Measurements from ENCODE around the gene GRIK4.

Gene GRIK4

DNA sequence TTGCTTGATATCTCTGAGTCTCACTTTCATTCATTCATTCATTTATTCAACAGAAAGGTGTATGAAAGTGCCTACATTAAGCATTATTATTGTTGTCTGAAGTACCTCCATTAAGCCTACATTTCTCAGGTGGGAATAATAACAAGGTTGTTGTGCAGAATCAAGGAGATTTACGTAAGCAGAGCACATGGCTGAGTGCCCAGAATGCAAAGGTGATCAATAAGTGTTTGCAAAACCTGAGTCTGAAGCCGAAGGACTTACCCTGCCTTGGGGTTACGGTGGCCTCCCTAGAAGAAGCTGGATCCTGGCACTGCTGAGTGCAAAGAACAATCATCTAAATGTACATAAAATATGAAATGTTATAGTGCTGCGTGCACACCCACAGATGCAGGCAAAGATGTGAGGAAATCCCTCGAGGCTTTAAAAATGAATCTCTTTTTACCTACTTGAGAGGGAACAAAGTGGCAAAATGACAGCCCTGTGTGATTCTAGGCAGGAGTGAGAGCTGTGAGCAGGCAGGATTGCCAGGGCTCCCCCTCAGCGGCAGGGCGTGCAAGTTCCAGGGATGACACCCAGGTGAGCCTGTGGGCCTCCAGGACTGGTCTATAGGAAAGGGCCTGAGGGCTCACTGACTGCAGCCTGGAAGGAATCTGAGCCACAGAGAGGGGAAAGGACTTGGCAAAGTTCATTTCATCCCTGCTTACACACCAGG lies 379.2 kb downstream of the GRIK4 start:
- TF ChIP-seq, protein P1, sequence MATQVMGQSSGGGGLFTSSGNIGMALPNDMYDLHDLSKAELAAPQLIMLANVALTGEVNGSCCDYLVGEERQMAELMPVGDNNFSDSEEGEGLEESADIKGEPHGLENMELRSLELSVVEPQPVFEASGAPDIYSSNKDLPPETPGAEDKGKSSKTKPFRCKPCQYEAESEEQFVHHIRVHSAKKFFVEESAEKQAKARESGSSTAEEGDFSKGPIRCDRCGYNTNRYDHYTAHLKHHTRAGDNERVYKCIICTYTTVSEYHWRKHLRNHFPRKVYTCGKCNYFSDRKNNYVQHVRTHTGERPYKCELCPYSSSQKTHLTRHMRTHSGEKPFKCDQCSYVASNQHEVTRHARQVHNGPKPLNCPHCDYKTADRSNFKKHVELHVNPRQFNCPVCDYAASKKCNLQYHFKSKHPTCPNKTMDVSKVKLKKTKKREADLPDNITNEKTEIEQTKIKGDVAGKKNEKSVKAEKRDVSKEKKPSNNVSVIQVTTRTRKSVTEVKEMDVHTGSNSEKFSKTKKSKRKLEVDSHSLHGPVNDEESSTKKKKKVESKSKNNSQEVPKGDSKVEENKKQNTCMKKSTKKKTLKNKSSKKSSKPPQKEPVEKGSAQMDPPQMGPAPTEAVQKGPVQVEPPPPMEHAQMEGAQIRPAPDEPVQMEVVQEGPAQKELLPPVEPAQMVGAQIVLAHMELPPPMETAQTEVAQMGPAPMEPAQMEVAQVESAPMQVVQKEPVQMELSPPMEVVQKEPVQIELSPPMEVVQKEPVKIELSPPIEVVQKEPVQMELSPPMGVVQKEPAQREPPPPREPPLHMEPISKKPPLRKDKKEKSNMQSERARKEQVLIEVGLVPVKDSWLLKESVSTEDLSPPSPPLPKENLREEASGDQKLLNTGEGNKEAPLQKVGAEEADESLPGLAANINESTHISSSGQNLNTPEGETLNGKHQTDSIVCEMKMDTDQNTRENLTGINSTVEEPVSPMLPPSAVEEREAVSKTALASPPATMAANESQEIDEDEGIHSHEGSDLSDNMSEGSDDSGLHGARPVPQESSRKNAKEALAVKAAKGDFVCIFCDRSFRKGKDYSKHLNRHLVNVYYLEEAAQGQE (IDR thresholded peaks at IDR 0.05; ENCODE audit: insufficient replicate concordance, low read depth), result no peak
- no peak for TF ChIP-seq GABPA (IDR thresholded peaks at IDR 0.05; ENCODE audit: low read depth)
- Histone ChIP-seq H3K27ac (replicated peaks) (no peak overlapping the region), H3K27me3 (ENCODE audit: insufficient read depth, poor library complexity, severe bottlenecking) (peaks cover 2% of the 10 kb centered on the region), H3K4me3 (replicated peaks; ENCODE audit: insufficient read depth, low read length) (no peak overlapping the region)
- no peak for DNase-seq (ENCODE audit: low read depth in 1 of 2, low spot score in 1 of 2)

DNA sequence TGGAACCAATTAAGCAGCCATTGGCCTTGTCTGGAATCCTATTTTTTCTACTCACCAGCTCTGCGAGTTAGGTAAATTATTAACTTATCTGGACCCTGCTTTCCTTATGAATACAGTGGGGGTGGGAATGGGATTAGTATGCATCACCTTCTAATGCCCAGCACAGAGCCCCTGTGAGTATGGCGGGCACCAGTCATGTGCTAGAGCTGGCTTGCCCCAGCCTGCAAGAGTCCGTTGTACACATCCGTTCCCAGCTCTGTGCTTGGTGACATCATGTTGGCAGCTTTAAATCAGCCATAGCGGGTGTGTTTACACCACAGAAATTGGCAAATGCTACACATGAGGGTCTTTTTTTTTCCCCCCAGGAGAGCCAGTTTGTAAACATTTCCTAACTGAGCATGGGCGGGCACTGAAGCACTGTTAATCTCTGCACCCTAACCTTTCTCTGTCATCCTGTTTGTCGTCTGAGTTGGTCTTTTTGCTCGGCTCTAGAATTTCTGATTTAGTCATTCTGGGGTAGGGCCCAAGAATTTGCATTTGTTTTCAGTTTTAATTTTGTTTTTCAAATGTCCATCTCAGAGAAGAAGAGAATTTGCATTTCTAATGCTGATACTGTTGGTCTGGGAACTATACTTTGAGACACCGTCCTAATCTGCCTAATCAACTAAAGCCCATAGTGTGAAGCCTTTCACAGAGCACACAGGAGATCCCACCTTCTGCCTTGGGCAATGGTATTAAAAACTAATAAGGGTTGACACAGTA lies 382.1 kb downstream of the GRIK4 start:
- no peak overlapping the region for H3K27ac ChIP-seq (replicated peaks)
- no peak for DNase-seq (ENCODE audit: low read depth in 1 of 2, low spot score in 1 of 2)
- H3K4me3 ChIP-seq (replicated peaks; ENCODE audit: insufficient read depth, low read length), result no peak overlapping the region

GRCh38 chr11:120894202-120894985 lies 382.8 kb downstream of the GRIK4 start:
- Histone ChIP-seq H3K27me3 (ENCODE audit: insufficient read depth, poor library complexity, severe bottlenecking) (peaks cover 6% of the 10 kb centered on the region), H3K27ac (replicated peaks) (no peak overlapping the region), H3K4me3 (replicated peaks; ENCODE audit: insufficient read depth, low read length) (no peak overlapping the region)
- TF ChIP-seq, protein P1 (IDR thresholded peaks at IDR 0.05; ENCODE audit: insufficient replicate concordance, low read depth), result no peak
- TF ChIP-seq SPI1 (IDR thresholded peaks at IDR 0.05; ENCODE audit: borderline replicate concordance, low read depth) (no peak), POLR2AphosphoS5 (IDR thresholded peaks at IDR 0.05; ENCODE audit: low read depth) (no peak), GABPA (IDR thresholded peaks at IDR 0.05; ENCODE audit: low read depth) (no peak)
- TF ChIP-seq, protein P2, sequence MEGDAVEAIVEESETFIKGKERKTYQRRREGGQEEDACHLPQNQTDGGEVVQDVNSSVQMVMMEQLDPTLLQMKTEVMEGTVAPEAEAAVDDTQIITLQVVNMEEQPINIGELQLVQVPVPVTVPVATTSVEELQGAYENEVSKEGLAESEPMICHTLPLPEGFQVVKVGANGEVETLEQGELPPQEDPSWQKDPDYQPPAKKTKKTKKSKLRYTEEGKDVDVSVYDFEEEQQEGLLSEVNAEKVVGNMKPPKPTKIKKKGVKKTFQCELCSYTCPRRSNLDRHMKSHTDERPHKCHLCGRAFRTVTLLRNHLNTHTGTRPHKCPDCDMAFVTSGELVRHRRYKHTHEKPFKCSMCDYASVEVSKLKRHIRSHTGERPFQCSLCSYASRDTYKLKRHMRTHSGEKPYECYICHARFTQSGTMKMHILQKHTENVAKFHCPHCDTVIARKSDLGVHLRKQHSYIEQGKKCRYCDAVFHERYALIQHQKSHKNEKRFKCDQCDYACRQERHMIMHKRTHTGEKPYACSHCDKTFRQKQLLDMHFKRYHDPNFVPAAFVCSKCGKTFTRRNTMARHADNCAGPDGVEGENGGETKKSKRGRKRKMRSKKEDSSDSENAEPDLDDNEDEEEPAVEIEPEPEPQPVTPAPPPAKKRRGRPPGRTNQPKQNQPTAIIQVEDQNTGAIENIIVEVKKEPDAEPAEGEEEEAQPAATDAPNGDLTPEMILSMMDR (IDR thresholded peaks at IDR 0.05; ENCODE audit: insufficient read depth, low read length), result no peak
- no peak for DNase-seq (ENCODE audit: low read depth in 1 of 2, low spot score in 1 of 2)

More for the DNA sequence above, 382.1 kb downstream of the GRIK4 start:
- peaks cover 6% of the 10 kb centered on the region for H3K27me3 ChIP-seq (ENCODE audit: insufficient read depth, poor library complexity, severe bottlenecking)
- TF ChIP-seq GABPA (IDR thresholded peaks at IDR 0.05; ENCODE audit: low read depth), result no peak
- no peak for TF ChIP-seq SPI1 (IDR thresholded peaks at IDR 0.05; ENCODE audit: borderline replicate concordance, low read depth)
- TF ChIP-seq, protein P1 (IDR thresholded peaks at IDR 0.05; ENCODE audit: insufficient replicate concordance, low read depth), result no peak
- TF ChIP-seq POLR2AphosphoS5 (IDR thresholded peaks at IDR 0.05; ENCODE audit: low read depth), result no peak
- TF ChIP-seq, protein P2 (IDR thresholded peaks at IDR 0.05; ENCODE audit: insufficient read depth, low read length), result no peak
